ENCODE results near the gene TECPR1. TPM values are rescaled to one million over a fixed set of nuclear protein-coding genes. Genes with fewer than 3 reads are reported as not detected.

TECPR1 gene
- total and polyA plus RNA-seq, 2 of the 8 experiments (the other 6 are each of a cell fraction or from before 2014, with no cell fraction given): 1.3 to 11.1 TPM

DNA sequence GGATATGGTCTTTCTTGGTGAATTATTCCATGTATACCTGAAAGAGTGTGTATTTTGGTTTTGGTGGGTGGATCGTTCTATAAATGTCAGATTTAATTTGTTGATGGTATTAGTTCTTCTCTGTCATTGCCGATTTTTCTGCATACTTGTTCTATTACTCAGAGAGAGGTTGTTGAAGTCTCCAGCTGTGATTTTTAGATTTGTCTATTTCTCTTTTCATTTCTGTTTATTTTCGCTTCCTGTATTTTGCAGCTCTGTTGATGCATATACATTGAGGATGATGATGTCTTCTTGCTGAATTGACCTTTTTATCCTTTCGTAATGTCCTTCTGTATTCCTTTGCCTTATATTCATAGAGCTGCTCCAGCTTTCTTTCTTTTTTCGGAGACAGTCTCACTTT lies 52.9 kb downstream of the TECPR1 start (continued):
- TF ChIP-seq SP4 (IDR thresholded peaks at IDR 0.05; ENCODE audit: low read length): no peak
- TF ChIP-seq, protein P1, sequence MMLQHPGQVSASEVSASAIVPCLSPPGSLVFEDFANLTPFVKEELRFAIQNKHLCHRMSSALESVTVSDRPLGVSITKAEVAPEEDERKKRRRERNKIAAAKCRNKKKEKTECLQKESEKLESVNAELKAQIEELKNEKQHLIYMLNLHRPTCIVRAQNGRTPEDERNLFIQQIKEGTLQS (IDR thresholded peaks at IDR 0.05; ENCODE audit: insufficient read depth, low read depth, low read length): no peak
